ENCODE data around the gene LRRC75A.

GRCh38 chr17:16488968-16489337 lies 3.0 kb downstream of the LRRC75A start:
- TF ChIP-seq POLR2A (IDR thresholded peaks at IDR 0.05; ENCODE audit: low read length) (no peak), GATA1 (IDR thresholded peaks at IDR 0.05; ENCODE audit: low read depth, low read length) (no peak)

Data from erythroblast (primary cell).